ENCODE results near the gene TNRC6A.
"Not testable (repeated sequence)": the region's sequence is repeated elsewhere in the genome, so short reads cannot be mapped to it uniquely, and the experiment has no call there.

Gene TNRC6A

GRCh38 chr16:24729951-24730815 is 732 bp downstream of the TNRC6A start:
- Histone ChIP-seq H3K9ac (ENCODE audit: low read length) (peak overlapping the region; percentile 95), H3K4me3 (ENCODE audit: low read length) (peak overlapping the region; percentile 98), H3K27ac (ENCODE audit: low read length) (peak overlapping the region; percentile 93), H3K36me3 (ENCODE audit: control insufficient read depth, low read depth, low read length) (peaks cover 33% of the 10 kb centered on the region), H3K9me3 (ENCODE audit: control insufficient read depth, low read depth, low read length) (no peaks in the 10 kb centered on the region), H3K4me1 (ENCODE audit: control insufficient read depth, low read depth, low read length) (peaks cover 21% of the 10 kb centered on the region), H3K27me3 (ENCODE audit: control insufficient read depth, insufficient read depth, low read length) (no peaks in the 10 kb centered on the region)

GRCh38 chr16:24730914-24731313 is 1.5 kb downstream of the TNRC6A start:
- Histone ChIP-seq H3K4me3 (ENCODE audit: low read length) (peak overlapping the region; percentile 98), H3K27ac (ENCODE audit: low read length) (no peak overlapping the region), H3K9ac (ENCODE audit: low read length) (peak overlapping the region; percentile 95), H3K9me3 (ENCODE audit: control insufficient read depth, low read depth, low read length) (no peaks in the 10 kb centered on the region), H3K27me3 (ENCODE audit: control insufficient read depth, insufficient read depth, low read length) (no peaks in the 10 kb centered on the region), H3K36me3 (ENCODE audit: control insufficient read depth, low read depth, low read length) (peaks cover 33% of the 10 kb centered on the region), H3K4me1 (ENCODE audit: control insufficient read depth, low read depth, low read length) (peaks cover 21% of the 10 kb centered on the region)

GRCh38 chr16:24731722-24732419 is 2.4 kb downstream of the TNRC6A start:
- Histone ChIP-seq H3K9ac (ENCODE audit: low read length) (peak overlapping the region; percentile 95), H3K9me3 (ENCODE audit: control insufficient read depth, low read depth, low read length) (no peaks in the 10 kb centered on the region), H3K36me3 (ENCODE audit: control insufficient read depth, low read depth, low read length) (peaks cover 33% of the 10 kb centered on the region), H3K4me1 (ENCODE audit: control insufficient read depth, low read depth, low read length) (peaks cover 31% of the 10 kb centered on the region), H3K27me3 (ENCODE audit: control insufficient read depth, insufficient read depth, low read length) (no peaks in the 10 kb centered on the region), H3K27ac (ENCODE audit: low read length) (no peak overlapping the region), H3K4me3 (ENCODE audit: low read length) (peak overlapping the region; percentile 98)

- Histone ChIP-seq H3K27me3 (ENCODE audit: control insufficient read depth, insufficient read depth, low read length) (no peaks in the 10 kb centered on the region), H3K4me3 (ENCODE audit: low read length) (no peak overlapping the region), H3K9me3 (ENCODE audit: control insufficient read depth, low read depth, low read length) (no peaks in the 10 kb centered on the region), H3K36me3 (ENCODE audit: control insufficient read depth, low read depth, low read length) (peaks cover 33% of the 10 kb centered on the region), H3K27ac (ENCODE audit: low read length) (no peak overlapping the region), H3K4me1 (ENCODE audit: control insufficient read depth, low read depth, low read length) (peaks cover 26% of the 10 kb centered on the region), H3K9ac (ENCODE audit: low read length) (no peak overlapping the region)
Measured at GRCh38 chr16:24734382-24734781, 4.9 kb downstream of the TNRC6A start.

GRCh38 chr16:24736758-24737157 is 7.3 kb downstream of the TNRC6A start:
- Histone ChIP-seq H3K27ac (ENCODE audit: low read length) (no peak overlapping the region), H3K9ac (ENCODE audit: low read length) (no peak overlapping the region), H3K36me3 (ENCODE audit: control insufficient read depth, low read depth, low read length) (peaks cover 30% of the 10 kb centered on the region), H3K4me1 (ENCODE audit: control insufficient read depth, low read depth, low read length) (peaks cover 26% of the 10 kb centered on the region), H3K27me3 (ENCODE audit: control insufficient read depth, insufficient read depth, low read length) (no peaks in the 10 kb centered on the region), H3K9me3 (ENCODE audit: control insufficient read depth, low read depth, low read length) (no peaks in the 10 kb centered on the region), H3K4me3 (ENCODE audit: low read length) (no peak overlapping the region)

GRCh38 chr16:24737391-24737871 is 8.0 kb downstream of the TNRC6A start:
- Histone ChIP-seq H3K4me1 (ENCODE audit: control insufficient read depth, low read depth, low read length) (peaks cover 25% of the 10 kb centered on the region), H3K27ac (ENCODE audit: low read length) (no peak overlapping the region), H3K4me3 (ENCODE audit: low read length) (no peak overlapping the region), H3K9me3 (ENCODE audit: control insufficient read depth, low read depth, low read length) (no peaks in the 10 kb centered on the region), H3K36me3 (ENCODE audit: control insufficient read depth, low read depth, low read length) (peaks cover 29% of the 10 kb centered on the region), H3K9ac (ENCODE audit: low read length) (no peak overlapping the region), H3K27me3 (ENCODE audit: control insufficient read depth, insufficient read depth, low read length) (no peaks in the 10 kb centered on the region)

GRCh38 chr16:24737916-24738594 is 8.6 kb downstream of the TNRC6A start:
- Histone ChIP-seq H3K4me1 (ENCODE audit: control insufficient read depth, low read depth, low read length) (peaks cover 26% of the 10 kb centered on the region), H3K4me3 (ENCODE audit: low read length) (no peak overlapping the region), H3K36me3 (ENCODE audit: control insufficient read depth, low read depth, low read length) (peaks cover 24% of the 10 kb centered on the region), H3K27ac (ENCODE audit: low read length) (no peak overlapping the region), H3K9me3 (ENCODE audit: control insufficient read depth, low read depth, low read length) (no peaks in the 10 kb centered on the region), H3K27me3 (ENCODE audit: control insufficient read depth, insufficient read depth, low read length) (no peaks in the 10 kb centered on the region), H3K9ac (ENCODE audit: low read length) (no peak overlapping the region)

GRCh38 chr16:24738895-24739294 is 9.4 kb downstream of the TNRC6A start:
- H3K4me1 ChIP-seq (ENCODE audit: control insufficient read depth, low read depth, low read length) = peaks cover 29% of the 10 kb centered on the region
- no peaks in the 10 kb centered on the region for H3K27me3 ChIP-seq (ENCODE audit: control insufficient read depth, insufficient read depth, low read length)
- H3K27ac ChIP-seq (ENCODE audit: low read length) = no peak overlapping the region
- no peak overlapping the region for H3K9ac ChIP-seq (ENCODE audit: low read length)
- no peak overlapping the region for H3K4me3 ChIP-seq (ENCODE audit: low read length)
- no peaks in the 10 kb centered on the region for H3K9me3 ChIP-seq (ENCODE audit: control insufficient read depth, low read depth, low read length)
- H3K36me3 ChIP-seq (ENCODE audit: control insufficient read depth, low read depth, low read length) = peaks cover 16% of the 10 kb centered on the region

GRCh38 chr16:24741862-24742261 is 12.4 kb downstream of the TNRC6A start:
- Histone ChIP-seq H3K27ac (ENCODE audit: low read length) (no peak overlapping the region), H3K4me3 (ENCODE audit: low read length) (no peak overlapping the region), H3K36me3 (ENCODE audit: control insufficient read depth, low read depth, low read length) (peaks cover 8% of the 10 kb centered on the region), H3K9ac (ENCODE audit: low read length) (no peak overlapping the region), H3K9me3 (ENCODE audit: control insufficient read depth, low read depth, low read length) (no peaks in the 10 kb centered on the region), H3K4me1 (ENCODE audit: control insufficient read depth, low read depth, low read length) (peaks cover 43% of the 10 kb centered on the region), H3K27me3 (ENCODE audit: control insufficient read depth, insufficient read depth, low read length) (no peaks in the 10 kb centered on the region)

GRCh38 chr16:24742610-24743009 is 13.2 kb downstream of the TNRC6A start:
- not testable (repeated sequence) for H3K4me3 ChIP-seq (ENCODE audit: low read length)
- Histone ChIP-seq H3K36me3 (ENCODE audit: control insufficient read depth, low read depth, low read length) (peaks cover 11% of the 10 kb centered on the region), H3K4me1 (ENCODE audit: control insufficient read depth, low read depth, low read length) (peaks cover 42% of the 10 kb centered on the region)

GRCh38 chr16:24745391-24745790 is 15.9 kb downstream of the TNRC6A start:
- Histone ChIP-seq H3K4me1 (ENCODE audit: control insufficient read depth, low read depth, low read length) (peaks cover 39% of the 10 kb centered on the region), H3K9me3 (ENCODE audit: control insufficient read depth, low read depth, low read length) (no peaks in the 10 kb centered on the region), H3K36me3 (ENCODE audit: control insufficient read depth, low read depth, low read length) (peaks cover 11% of the 10 kb centered on the region), H3K4me3 (ENCODE audit: low read length) (no peak overlapping the region), H3K27me3 (ENCODE audit: control insufficient read depth, insufficient read depth, low read length) (no peaks in the 10 kb centered on the region), H3K27ac (ENCODE audit: low read length) (no peak overlapping the region), H3K9ac (ENCODE audit: low read length) (no peak overlapping the region)

More at GRCh38 chr16:24742610-24743009, 13.2 kb downstream of the TNRC6A start:
- H3K27me3 ChIP-seq (ENCODE audit: control insufficient read depth, insufficient read depth, low read length); H3K27ac ChIP-seq (ENCODE audit: low read length); H3K9ac ChIP-seq (ENCODE audit: low read length); H3K9me3 ChIP-seq (ENCODE audit: control insufficient read depth, low read depth, low read length): not testable (repeated sequence)
